ENCODE data around the gene ATG16L1. TPM values are rescaled to one million over a fixed set of nuclear protein-coding genes. Genes with fewer than 3 reads are reported as not detected.

Gene ATG16L1
- polyA plus RNA-seq, 1 donor from 2014 or later, result 67.6 TPM

DNA sequence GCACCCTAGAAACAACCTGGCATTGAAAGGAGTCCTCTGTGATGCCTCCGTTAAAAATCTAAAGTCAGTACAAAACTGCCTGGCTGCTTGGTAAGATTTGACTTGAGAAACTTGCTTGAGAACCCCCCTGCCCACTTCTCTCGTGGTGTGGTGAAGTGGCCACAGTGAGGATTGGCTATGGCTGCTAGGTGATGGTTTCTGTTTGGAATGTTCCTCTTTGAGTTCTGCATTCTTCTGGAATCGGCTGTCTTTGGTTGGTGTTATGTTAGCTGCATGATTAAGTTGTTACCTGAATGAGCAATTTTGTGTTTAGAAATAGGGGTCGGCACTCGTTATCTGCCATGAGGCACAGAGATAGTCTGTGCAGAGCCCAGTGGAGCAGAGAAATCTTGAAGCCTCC, 34.4 kb downstream of the ATG16L1 start:
- no peaks in the 10 kb centered on the region for H4K20me1 ChIP-seq (ENCODE audit: insufficient read depth)
- no peak overlapping the region for H3K9ac ChIP-seq (ENCODE audit: low read length)
- no peaks in the 10 kb centered on the region for H3K79me2 ChIP-seq (replicated peaks; ENCODE audit: insufficient read depth, low read length)
- no peaks in the 10 kb centered on the region for H3K27me3 ChIP-seq (ENCODE audit: insufficient read depth, low read depth, low read length)
- H3K9me2 ChIP-seq (ENCODE audit: insufficient read depth, low read length), result no peaks in the 10 kb centered on the region
- TF ChIP-seq TAF1 (IDR thresholded peaks at IDR 0.05; ENCODE audit: low read depth) (no peak), EZH2 (IDR thresholded peaks at IDR 0.05; ENCODE audit: borderline replicate concordance, insufficient read depth, low read length, poor library complexity, severe bottlenecking) (no peak), EP300 (conservative IDR thresholded peaks at IDR 0.05; ENCODE audit: poor library complexity, severe bottlenecking) (no peak), SMC3 (conservative IDR thresholded peaks at IDR 0.05; ENCODE audit: poor library complexity) (no peak), REST (IDR thresholded peaks at IDR 0.05; ENCODE audit: borderline replicate concordance) (no peak), MXI1 (conservative IDR thresholded peaks at IDR 0.05; ENCODE audit: poor library complexity, severe bottlenecking) (no peak), RAD21 (conservative IDR thresholded peaks at IDR 0.05) (no peak), POLR2AphosphoS5 (IDR thresholded peaks at IDR 0.05) (no peak), CTCF (IDR thresholded peaks at IDR 0.05; ENCODE audit: poor library complexity, severe bottlenecking) (no peak)
- H2AFZ ChIP-seq (ENCODE audit: low read depth, low read length), result no peak overlapping the region
- no peak overlapping the region for H3K27ac ChIP-seq (ENCODE audit: low read length)
- H3K9me3 ChIP-seq (ENCODE audit: low read length), result no peaks in the 10 kb centered on the region
- no peaks in the 10 kb centered on the region for H3F3A ChIP-seq (ENCODE audit: insufficient read depth, low read length, poor library complexity, severe bottlenecking)
- no peak overlapping the region for H3K4me3 ChIP-seq (ENCODE audit: low read length)
- peaks cover 15% of the 10 kb centered on the region for H3K36me3 ChIP-seq (ENCODE audit: insufficient read depth, low read length)
- no peak overlapping the region for H3K4me2 ChIP-seq (ENCODE audit: low read length)

- no peaks in the 10 kb centered on the region for H3K9me3 ChIP-seq (ENCODE audit: low read length)
- TF ChIP-seq EP300 (conservative IDR thresholded peaks at IDR 0.05; ENCODE audit: poor library complexity, severe bottlenecking) (no peak), TAF1 (IDR thresholded peaks at IDR 0.05; ENCODE audit: low read depth) (no peak), POLR2AphosphoS5 (IDR thresholded peaks at IDR 0.05) (no peak), CTCF (IDR thresholded peaks at IDR 0.05; ENCODE audit: poor library complexity, severe bottlenecking) (no peak), REST (IDR thresholded peaks at IDR 0.05; ENCODE audit: borderline replicate concordance) (no peak), RAD21 (conservative IDR thresholded peaks at IDR 0.05) (no peak), EZH2 (IDR thresholded peaks at IDR 0.05; ENCODE audit: borderline replicate concordance, insufficient read depth, low read length, poor library complexity, severe bottlenecking) (no peak), MXI1 (conservative IDR thresholded peaks at IDR 0.05; ENCODE audit: poor library complexity, severe bottlenecking) (no peak), SMC3 (conservative IDR thresholded peaks at IDR 0.05; ENCODE audit: poor library complexity) (no peak)
Measured at GRCh38 chr2:233287871-233288270, 36.4 kb downstream of the ATG16L1 start.

More at GRCh38 chr2:233287871-233288270, 36.4 kb downstream of the ATG16L1 start:
- peaks cover 13% of the 10 kb centered on the region for H3K36me3 ChIP-seq (ENCODE audit: insufficient read depth, low read length)
- H3K9me2 ChIP-seq (ENCODE audit: insufficient read depth, low read length), result no peaks in the 10 kb centered on the region
- no peaks in the 10 kb centered on the region for H3K79me2 ChIP-seq (replicated peaks; ENCODE audit: insufficient read depth, low read length)
- H3F3A ChIP-seq (ENCODE audit: insufficient read depth, low read length, poor library complexity, severe bottlenecking), result no peaks in the 10 kb centered on the region
- H2AFZ ChIP-seq (ENCODE audit: low read depth, low read length), result no peak overlapping the region
- H3K27me3 ChIP-seq (ENCODE audit: insufficient read depth, low read depth, low read length), result no peaks in the 10 kb centered on the region
- H3K4me2 ChIP-seq (ENCODE audit: low read length), result no peak overlapping the region
- no peak overlapping the region for H3K4me3 ChIP-seq (ENCODE audit: low read length)
- H4K20me1 ChIP-seq (ENCODE audit: insufficient read depth), result no peaks in the 10 kb centered on the region
- H3K27ac ChIP-seq (ENCODE audit: low read length), result no peak overlapping the region
- H3K9ac ChIP-seq (ENCODE audit: low read length), result no peak overlapping the region
